Measurements from ENCODE around the gene CANT1. TPM values are rescaled to one million over a fixed set of nuclear protein-coding genes. Genes with fewer than 3 reads are reported as not detected.
"Not testable (repeated sequence)": the region's sequence is repeated elsewhere in the genome, so short reads cannot be mapped to it uniquely, and the experiment has no call there.

CANT1 gene
- total RNA-seq, 1 donor from 2014 or later: 39.3 TPM

DNA sequence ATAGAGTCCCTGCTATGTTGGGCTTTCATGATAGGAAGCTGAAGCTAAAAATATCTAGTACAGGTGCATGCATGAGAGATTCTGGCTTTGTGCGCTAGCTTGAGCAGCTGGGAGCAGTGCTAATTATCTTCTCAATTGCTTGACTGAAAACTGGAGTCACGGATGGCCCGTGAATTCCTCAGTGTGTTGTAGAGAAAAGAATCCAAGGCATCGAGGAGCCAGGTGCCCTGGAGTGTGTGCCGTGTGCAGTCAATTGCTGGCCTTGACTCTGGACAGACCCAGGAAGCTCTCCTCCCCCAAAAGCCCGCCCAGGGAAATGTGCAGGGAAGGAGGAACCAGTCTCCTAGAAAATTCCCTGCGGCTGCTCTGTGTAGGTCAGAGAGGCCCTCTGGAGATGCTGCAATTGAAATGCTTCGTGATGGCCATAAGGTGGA, 44.1 kb downstream of the CANT1 start:
- no peaks in the 10 kb centered on the region for H3K9me3 Mint-ChIP-seq
- H3K27ac Mint-ChIP-seq: no peak overlapping the region
- no peak overlapping the region for H3K4me3 Mint-ChIP-seq
- H3K36me3 Mint-ChIP-seq (ENCODE audit: low read depth): no peaks in the 10 kb centered on the region
- no peak for TF ChIP-seq CTCF (IDR thresholded peaks at IDR 0.05)
- peaks cover 17% of the 10 kb centered on the region for H3K4me1 Mint-ChIP-seq
- ChIA-PET CTCF (interaction anchor here (0.9 to 3.2 kb wide), 2 partner anchors 14 to 99 kb away, joined by 3 to 11 read pairs; partner anchors contain the start of gene LGALS3BP), POLR2A (no interaction called here)
- H3K27me3 Mint-ChIP-seq: no peaks in the 10 kb centered on the region
- no peak for ATAC-seq (ENCODE audit: low read depth)
- intact Hi-C loops (cut with micrococcal nuclease): no loop called here
- DNase-seq: no peak

DNA sequence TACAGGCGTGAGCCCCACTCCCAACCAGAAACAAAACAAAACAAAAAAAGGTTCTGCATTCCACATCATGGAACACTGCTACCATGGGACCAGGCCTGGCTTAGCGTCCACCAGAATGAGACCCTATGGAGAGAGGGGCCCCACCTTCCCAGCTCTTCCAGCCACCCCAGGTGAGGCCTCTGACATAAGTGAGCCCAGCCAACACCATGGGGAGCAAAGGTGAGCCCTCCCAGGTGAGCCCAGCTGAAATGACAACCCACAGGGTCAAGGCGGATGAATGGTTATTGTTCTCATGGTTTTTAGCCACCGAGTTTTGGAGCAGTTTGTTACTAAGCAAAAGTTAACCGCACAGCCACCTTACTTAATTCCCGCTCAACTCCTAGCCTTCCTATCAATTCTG, 46.2 kb downstream of the CANT1 start:
- TF ChIP-seq CTCF (IDR thresholded peaks at IDR 0.05): no peak
- Mint-ChIP-seq H3K9me3 (no peaks in the 10 kb centered on the region), H3K36me3 (ENCODE audit: low read depth) (no peaks in the 10 kb centered on the region), H3K4me3 (no peak overlapping the region), H3K27me3 (peaks cover 3% of the 10 kb centered on the region), H3K4me1 (peaks cover 17% of the 10 kb centered on the region), H3K27ac (no peak overlapping the region)
- POLR2A ChIA-PET: interaction anchor here (0.7 kb wide), 1 partner anchor 478 kb away, joined by 10 read pairs; no protein-coding TSS in a partner anchor
- no peak for ATAC-seq (ENCODE audit: low read depth)
- CTCF ChIA-PET: no interaction called here
- intact Hi-C loops (cut with micrococcal nuclease): no loop called here
- DNase-seq: no peak

GRCh38 chr17:78962984-78963348, 46.6 kb downstream of the CANT1 start:
- intact Hi-C loops (cut with micrococcal nuclease); DNase-seq; H3K9me3 Mint-ChIP-seq; H3K36me3 Mint-ChIP-seq (ENCODE audit: low read depth); H3K4me3 Mint-ChIP-seq; CTCF ChIA-PET; ATAC-seq (ENCODE audit: low read depth); H3K27me3 Mint-ChIP-seq; H3K27ac Mint-ChIP-seq: not testable (repeated sequence)
- POLR2A ChIA-PET: interaction anchor here (0.7 kb wide), 1 partner anchor 478 kb away, joined by 10 read pairs; no protein-coding TSS in a partner anchor
- peaks cover 17% of the 10 kb centered on the region for H3K4me1 Mint-ChIP-seq

GRCh38 chr17:78962345-78962983, 47.1 kb downstream of the CANT1 start:
- Mint-ChIP-seq H3K4me1 (peaks cover 17% of the 10 kb centered on the region), H3K27me3 (peaks cover 3% of the 10 kb centered on the region), H3K27ac (no peak overlapping the region), H3K36me3 (ENCODE audit: low read depth) (no peaks in the 10 kb centered on the region), H3K9me3 (no peaks in the 10 kb centered on the region), H3K4me3 (no peak overlapping the region)
- CTCF ChIA-PET: no interaction called here
- no peak for TF ChIP-seq CTCF (IDR thresholded peaks at IDR 0.05)
- intact Hi-C loops (cut with micrococcal nuclease): no loop called here
- POLR2A ChIA-PET: interaction anchor here (0.7 kb wide), 2 partner anchors 89 to 478 kb away, joined by 3 to 10 read pairs; no protein-coding TSS in a partner anchor
- DNase-seq (no peak), ATAC-seq (ENCODE audit: low read depth) (no peak)

- no peak for TF ChIP-seq CTCF (IDR thresholded peaks at IDR 0.05)
- CTCF ChIA-PET: no interaction called here
- Mint-ChIP-seq H3K36me3 (ENCODE audit: low read depth) (no peaks in the 10 kb centered on the region), H3K4me1 (peaks cover 15% of the 10 kb centered on the region), H3K27me3 (peaks cover 3% of the 10 kb centered on the region), H3K9me3 (no peaks in the 10 kb centered on the region), H3K4me3 (no peak overlapping the region), H3K27ac (no peak overlapping the region)
- intact Hi-C loops (cut with micrococcal nuclease): no loop called here
- ATAC-seq (ENCODE audit: low read depth): no peak
- DNase-seq: no peak
- POLR2A ChIA-PET: no interaction called here
Observed at GRCh38 chr17:78961571-78961970, 48.0 kb downstream of the CANT1 start.
